ENCODE data around the gene ATP1B3.

ATP1B3 gene

GRCh38 chr3:141949972-141950371 is 73.5 kb downstream of the ATP1B3 start:
- H2AFZ ChIP-seq (ENCODE audit: low read depth, low read length) = no peak overlapping the region
- TF ChIP-seq CTCF (IDR thresholded peaks at IDR 0.05; ENCODE audit: low read depth, low read length) (no peak), EZH2phosphoT487 (IDR thresholded peaks at IDR 0.05; ENCODE audit: low read depth) (no peak)
- H3K36me3 ChIP-seq (replicated peaks; ENCODE audit: low read depth, low read length) = no peaks in the 10 kb centered on the region
- H3K4me3 ChIP-seq (ENCODE audit: low read length) = no peak overlapping the region
- H3K79me2 ChIP-seq (ENCODE audit: low read length) = no peaks in the 10 kb centered on the region
- H3K4me2 ChIP-seq (ENCODE audit: low read length) = no peak overlapping the region
- no peaks in the 10 kb centered on the region for H3K9me3 ChIP-seq (ENCODE audit: insufficient read depth, low read length)
- H3K27me3 ChIP-seq (ENCODE audit: low read depth, low read length) = no peaks in the 10 kb centered on the region
- H3K4me1 ChIP-seq (ENCODE audit: low read length) = no peaks in the 10 kb centered on the region
- H3K27ac ChIP-seq (ENCODE audit: low read length) = no peak overlapping the region
- no peaks in the 10 kb centered on the region for H4K20me1 ChIP-seq (ENCODE audit: insufficient read depth, low read length)
- no peak overlapping the region for H3K9ac ChIP-seq (ENCODE audit: low read length)

- H3K9ac ChIP-seq (ENCODE audit: low read length) = no peak overlapping the region
- no peak overlapping the region for H3K27ac ChIP-seq (ENCODE audit: low read length)
- TF ChIP-seq CTCF (IDR thresholded peaks at IDR 0.05; ENCODE audit: low read depth, low read length) (no peak), EZH2phosphoT487 (IDR thresholded peaks at IDR 0.05; ENCODE audit: low read depth) (no peak)
- no peaks in the 10 kb centered on the region for H3K36me3 ChIP-seq (replicated peaks; ENCODE audit: low read depth, low read length)
- H3K4me3 ChIP-seq (ENCODE audit: low read length) = no peak overlapping the region
- no peak overlapping the region for H3K4me2 ChIP-seq (ENCODE audit: low read length)
- H3K4me1 ChIP-seq (ENCODE audit: low read length) = no peaks in the 10 kb centered on the region
- H3K27me3 ChIP-seq (ENCODE audit: low read depth, low read length) = no peaks in the 10 kb centered on the region
- no peak overlapping the region for H2AFZ ChIP-seq (ENCODE audit: low read depth, low read length)
- H3K79me2 ChIP-seq (ENCODE audit: low read length) = no peaks in the 10 kb centered on the region
- no peaks in the 10 kb centered on the region for H4K20me1 ChIP-seq (ENCODE audit: insufficient read depth, low read length)
- no peaks in the 10 kb centered on the region for H3K9me3 ChIP-seq (ENCODE audit: insufficient read depth, low read length)
Measured at GRCh38 chr3:141950572-141951493, 74.4 kb downstream of the ATP1B3 start.

- Histone ChIP-seq H4K20me1 (ENCODE audit: insufficient read depth, low read length) (no peaks in the 10 kb centered on the region), H3K79me2 (ENCODE audit: low read length) (no peaks in the 10 kb centered on the region), H3K27me3 (ENCODE audit: low read depth, low read length) (no peaks in the 10 kb centered on the region), H3K9ac (ENCODE audit: low read length) (no peak overlapping the region), H3K36me3 (replicated peaks; ENCODE audit: low read depth, low read length) (peaks cover under 1% of the 10 kb centered on the region), H3K9me3 (ENCODE audit: insufficient read depth, low read length) (no peaks in the 10 kb centered on the region), H3K27ac (ENCODE audit: low read length) (no peak overlapping the region), H3K4me1 (ENCODE audit: low read length) (no peaks in the 10 kb centered on the region), H3K4me3 (ENCODE audit: low read length) (no peak overlapping the region), H3K4me2 (ENCODE audit: low read length) (no peak overlapping the region), H2AFZ (ENCODE audit: low read depth, low read length) (no peak overlapping the region)
- TF ChIP-seq CTCF (IDR thresholded peaks at IDR 0.05; ENCODE audit: low read depth, low read length) (no peak), EZH2phosphoT487 (IDR thresholded peaks at IDR 0.05; ENCODE audit: low read depth) (no peak)
Measured at GRCh38 chr3:141952611-141953010, 76.2 kb downstream of the ATP1B3 start.

GRCh38 chr3:141955175-141955574 is 78.7 kb downstream of the ATP1B3 start:
- H3K27ac ChIP-seq (ENCODE audit: low read length) = no peak overlapping the region
- H3K4me2 ChIP-seq (ENCODE audit: low read length) = no peak overlapping the region
- H3K9me3 ChIP-seq (ENCODE audit: insufficient read depth, low read length) = no peaks in the 10 kb centered on the region
- peaks cover 4% of the 10 kb centered on the region for H3K36me3 ChIP-seq (replicated peaks; ENCODE audit: low read depth, low read length)
- no peaks in the 10 kb centered on the region for H4K20me1 ChIP-seq (ENCODE audit: insufficient read depth, low read length)
- no peaks in the 10 kb centered on the region for H3K4me1 ChIP-seq (ENCODE audit: low read length)
- no peaks in the 10 kb centered on the region for H3K79me2 ChIP-seq (ENCODE audit: low read length)
- H3K9ac ChIP-seq (ENCODE audit: low read length) = no peak overlapping the region
- no peak overlapping the region for H2AFZ ChIP-seq (ENCODE audit: low read depth, low read length)
- TF ChIP-seq EZH2phosphoT487 (IDR thresholded peaks at IDR 0.05; ENCODE audit: low read depth) (no peak), CTCF (IDR thresholded peaks at IDR 0.05; ENCODE audit: low read depth, low read length) (no peak)
- H3K4me3 ChIP-seq (ENCODE audit: low read length) = no peak overlapping the region
- no peaks in the 10 kb centered on the region for H3K27me3 ChIP-seq (ENCODE audit: low read depth, low read length)

Data from OCI-LY3 (cell line).